Measurements from ENCODE around the gene PVALB.

The PVALB gene

GRCh38 chr22:36770513-36771231 lies 46.2 kb downstream of the PVALB start:
- DNase-seq: no peak

DNA sequence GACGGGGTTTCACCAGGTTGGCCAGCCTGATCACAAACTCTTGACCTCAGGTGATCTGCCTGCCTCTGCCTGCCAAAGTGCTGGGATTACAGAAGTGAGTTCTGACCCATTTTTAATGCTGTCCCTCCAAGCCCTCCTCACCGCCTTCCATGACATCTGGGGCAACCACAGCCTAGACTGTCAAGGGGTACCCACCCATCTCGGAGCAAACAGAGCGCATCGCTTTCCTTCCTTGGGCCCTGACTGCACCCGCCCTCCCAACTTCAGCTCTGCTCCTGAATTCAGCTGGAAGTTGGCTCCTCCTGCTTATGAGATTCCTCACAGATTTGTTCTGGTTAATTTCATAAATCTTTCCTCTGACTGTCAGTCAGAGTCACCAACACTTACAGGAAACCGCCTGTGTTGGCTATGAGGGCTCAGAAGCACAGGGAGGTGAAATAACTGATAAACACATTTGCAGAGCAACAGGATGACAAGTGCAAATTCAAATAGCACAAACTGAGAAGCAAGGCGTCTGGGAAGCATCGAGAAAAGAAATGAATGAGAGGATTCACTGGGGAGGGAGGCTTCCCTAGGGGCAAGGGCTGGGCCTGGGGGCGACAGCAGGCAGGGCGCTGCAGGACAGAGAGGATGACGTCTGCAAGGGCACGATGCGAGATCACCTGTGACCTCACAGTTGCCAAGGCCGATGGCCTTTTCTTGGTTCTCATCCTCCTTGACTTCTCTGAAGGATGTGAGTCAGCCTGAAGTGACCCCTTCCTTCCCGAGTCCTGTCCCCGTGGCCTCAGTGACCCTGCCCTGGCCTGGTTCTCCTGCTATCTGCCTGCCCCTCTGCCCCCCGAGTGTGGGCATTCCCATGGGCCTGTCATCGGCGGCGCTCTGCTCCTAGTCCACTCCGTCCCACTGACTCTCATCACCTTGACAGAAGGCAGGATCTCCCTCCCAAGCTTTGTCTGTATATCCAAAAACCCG lies 47.0 kb downstream of the PVALB start:
- no peak for DNase-seq

- no peak for DNase-seq
Measured at GRCh38 chr22:36768616-36769015, 48.2 kb downstream of the PVALB start.

DNA sequence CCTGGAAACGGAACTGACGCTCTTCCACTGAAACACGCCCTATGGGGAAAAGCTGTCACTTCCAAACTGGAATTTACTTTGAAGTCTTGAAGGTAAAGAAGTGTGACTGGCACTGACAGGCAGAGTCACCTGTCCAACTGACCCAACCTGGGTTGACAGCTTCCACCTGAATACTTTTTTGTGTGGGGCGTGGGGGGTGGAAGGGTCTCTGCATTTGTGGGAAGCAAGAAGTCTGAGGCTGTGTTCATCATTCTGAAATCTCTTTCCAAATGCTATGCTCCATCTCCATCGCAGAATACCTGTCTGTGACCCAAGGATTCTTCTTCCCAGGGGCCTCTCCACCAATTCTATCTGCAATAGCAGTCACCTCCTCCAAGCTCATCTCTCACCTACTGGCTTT lies 48.7 kb downstream of the PVALB start:
- no peak for DNase-seq

DNA sequence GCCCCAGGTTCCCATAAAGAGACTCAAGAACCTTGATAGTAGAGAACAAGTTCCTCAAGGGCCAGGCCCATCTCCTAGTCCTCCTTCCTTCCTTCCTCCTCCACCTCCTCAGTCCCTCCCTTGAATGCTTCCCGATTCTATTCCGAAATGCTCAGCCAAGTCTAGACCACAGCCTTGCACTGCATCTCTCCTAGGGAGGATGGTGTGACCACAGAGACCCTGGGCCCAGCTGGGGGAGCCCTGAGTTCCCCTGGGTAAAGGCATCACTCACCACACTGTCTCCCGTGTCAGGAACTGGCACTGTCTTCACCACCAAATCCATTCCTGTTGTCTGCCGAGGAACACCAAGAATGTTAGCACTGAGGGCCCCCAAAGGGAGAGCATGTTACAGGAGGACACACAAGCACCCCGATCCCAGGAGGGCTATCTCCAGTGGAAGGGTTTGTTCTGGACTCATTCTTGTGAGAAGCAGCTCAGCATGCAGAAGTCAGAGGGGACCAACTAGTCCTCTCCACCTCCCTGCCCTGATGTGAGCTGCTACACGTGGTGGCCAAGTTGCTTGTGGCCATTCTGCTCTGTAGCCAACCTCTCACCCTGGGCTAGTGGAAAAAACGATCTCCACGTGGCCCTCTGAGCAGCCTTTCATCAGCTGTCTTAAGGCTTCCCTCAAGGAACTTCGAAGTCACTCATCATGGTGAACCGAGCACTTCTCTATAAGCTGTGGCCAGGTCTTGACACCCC lies 49.6 kb downstream of the PVALB start:
- DNase-seq: no peak

- DNase-seq: no peak
Measured at GRCh38 chr22:36765943-36766450, 50.8 kb downstream of the PVALB start.

DNA sequence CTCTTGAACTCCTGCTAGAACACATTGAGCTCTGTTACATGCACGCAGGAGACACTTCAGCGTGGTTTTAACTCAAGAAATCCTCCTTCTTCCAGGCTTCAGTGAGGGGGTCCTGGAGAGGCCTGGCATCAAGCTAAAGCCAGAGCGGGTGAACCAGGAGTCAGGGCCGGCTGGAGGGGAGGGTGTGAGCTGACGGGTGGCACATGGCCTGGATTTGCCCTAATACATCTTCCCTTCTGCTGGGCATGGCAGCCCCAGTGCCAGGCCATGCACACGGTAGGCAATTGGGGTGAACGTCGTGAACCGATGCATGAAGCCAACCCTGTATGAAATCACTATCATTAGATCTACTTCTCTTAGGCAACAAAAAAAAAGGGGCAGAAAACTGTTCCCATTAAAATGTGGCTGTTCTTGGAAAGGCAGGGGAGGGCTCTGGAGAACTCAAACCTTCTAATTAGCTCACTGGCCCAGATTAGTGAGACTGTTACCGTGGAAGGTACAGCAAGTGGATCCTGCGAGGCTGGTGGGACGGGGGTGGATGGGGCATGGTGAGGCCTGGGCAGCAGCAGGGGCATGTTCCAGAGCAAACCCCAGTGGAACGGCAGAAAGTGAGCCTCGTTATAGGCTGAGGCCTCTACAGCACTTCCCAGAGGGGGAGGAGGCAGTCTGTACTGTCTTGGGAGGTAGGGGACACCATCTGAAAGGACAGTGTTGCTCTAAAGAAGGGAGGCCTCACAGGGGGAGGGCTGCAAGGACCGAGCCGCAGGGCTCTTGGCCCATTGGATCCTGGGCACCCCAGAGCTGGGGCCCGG lies 51.5 kb downstream of the PVALB start:
- DNase-seq: no peak

DNA sequence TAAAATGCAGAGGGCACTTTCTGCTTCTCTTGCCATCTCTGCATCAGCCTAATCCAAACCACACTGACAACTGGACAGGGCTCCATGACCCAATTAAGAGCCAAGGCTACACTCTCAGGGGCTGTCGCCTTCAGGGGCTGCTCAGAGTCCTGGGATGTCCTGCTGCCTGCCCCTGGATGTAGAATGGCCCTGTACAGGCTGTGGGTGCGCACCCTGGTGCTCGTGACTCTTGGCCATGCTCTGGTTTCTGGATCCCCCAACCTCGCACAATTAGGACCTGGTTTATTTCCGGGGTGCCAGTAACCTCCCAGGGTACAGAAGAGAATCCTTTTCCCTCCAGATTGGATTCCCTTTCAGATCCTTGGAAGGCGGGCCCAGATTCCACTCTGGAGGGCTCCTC lies 52.2 kb downstream of the PVALB start:
- DNase-seq: no peak

DNA sequence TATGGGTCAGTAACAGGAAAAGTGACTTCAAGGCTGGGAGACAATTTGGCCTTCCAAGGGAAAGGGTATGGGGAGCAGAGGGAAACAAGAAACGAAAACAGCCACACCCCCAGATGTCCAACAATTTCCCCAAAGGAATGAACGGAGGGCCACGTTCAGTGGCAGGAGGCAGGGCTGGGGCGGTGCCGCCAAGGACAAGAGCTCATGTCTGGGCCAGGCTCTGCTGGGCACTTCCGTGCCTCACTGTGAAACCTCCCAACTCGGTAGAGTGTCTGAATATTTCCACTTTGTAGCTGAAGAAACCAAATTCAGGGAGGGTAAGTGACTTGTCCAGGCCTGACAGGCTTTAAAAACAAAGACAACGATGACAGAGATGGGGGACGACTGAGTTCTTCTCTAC lies 52.8 kb downstream of the PVALB start:
- no peak for DNase-seq

GRCh38 chr22:36763576-36763975 lies 53.3 kb downstream of the PVALB start:
- DNase-seq: no peak

- DNase-seq: no peak
Measured at GRCh38 chr22:36762687-36763260, 54.1 kb downstream of the PVALB start.

DNA sequence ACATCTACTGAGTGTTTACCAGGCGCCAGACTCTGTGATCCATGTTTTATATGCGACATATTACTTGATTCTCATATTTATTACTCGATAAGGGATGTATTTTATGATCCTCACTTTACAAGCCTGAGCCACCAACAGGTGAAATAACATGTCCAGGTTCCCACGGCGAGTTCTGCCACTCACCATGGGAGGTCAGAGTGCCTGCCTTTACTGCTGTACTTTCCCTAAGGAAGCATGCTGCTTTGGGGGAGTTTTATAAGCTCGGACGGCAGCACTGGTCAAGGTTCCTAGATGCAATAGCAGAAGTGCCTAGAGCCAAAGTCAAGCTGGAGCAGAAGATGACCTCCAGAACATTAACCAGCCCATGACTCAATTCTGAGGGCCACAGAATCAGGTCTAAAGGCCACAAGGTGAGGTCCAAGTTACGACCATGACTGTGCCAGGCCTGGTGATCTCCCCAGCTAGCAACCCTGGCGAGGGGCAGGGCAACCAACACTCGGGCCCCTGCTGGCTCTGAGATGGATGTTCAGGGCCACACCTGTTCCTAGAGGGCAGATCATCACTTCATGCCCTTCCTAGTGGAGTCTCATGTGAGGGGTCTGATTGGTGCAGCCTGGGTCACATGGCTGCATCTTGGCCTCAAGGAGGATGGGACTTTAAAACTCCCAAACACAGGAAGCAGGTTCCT lies 55.1 kb downstream of the PVALB start:
- DNase-seq: no peak

DNA sequence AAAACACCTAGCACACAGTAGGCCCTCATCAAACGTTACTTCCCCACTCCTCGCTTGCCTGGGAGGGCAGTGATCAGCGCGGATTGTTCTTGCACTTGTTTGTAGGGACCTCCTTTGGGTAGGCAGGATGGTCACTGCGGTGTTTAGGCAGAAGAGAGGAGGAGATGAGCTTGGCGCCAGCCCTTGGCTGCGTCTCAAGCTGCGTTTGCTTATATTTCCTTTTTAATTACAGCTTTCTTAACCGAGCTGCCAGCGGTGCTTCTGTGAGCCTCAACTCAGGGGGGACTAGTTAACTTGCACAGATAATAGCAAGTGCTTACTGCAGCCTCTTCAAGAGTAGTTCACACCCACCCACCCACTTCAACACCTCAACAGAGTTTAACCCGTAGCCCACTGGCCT lies 56.0 kb downstream of the PVALB start:
- no peak for DNase-seq

DNA sequence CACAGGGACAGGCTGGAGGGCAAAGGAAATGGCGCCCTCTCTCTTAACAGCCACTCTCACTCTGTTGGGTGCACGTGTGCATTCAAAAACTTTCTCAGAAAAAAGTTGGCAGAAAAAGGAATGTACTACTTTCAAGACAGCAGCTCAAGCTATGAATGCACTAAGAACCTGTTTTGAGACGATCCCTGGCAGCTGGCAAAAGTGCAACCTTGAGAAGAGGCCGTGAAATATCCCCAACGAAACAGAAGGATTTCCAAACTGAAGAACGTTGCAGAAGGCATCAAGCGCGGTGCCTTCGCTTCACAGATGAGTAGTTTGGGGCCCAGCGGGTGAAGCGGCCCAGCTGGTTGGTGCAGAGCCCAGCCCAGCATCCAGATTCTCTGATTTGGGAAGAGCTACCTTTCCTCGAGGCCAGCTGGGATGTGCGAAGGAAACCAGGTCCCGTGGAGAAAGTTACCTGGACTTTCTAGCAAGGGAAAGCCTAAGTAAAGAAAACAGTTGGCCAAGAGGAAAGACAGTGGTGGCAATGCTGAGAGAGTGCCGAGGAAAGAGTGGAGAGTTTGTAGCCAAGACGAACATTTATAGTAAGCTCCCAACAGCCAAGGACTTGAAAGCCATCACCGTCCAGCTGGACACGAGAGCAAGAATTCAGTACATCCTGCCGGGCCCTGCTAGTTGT lies 57.2 kb downstream of the PVALB start:
- DNase-seq: no peak

GRCh38 chr22:36758792-36759271 lies 58.0 kb downstream of the PVALB start:
- no peak for DNase-seq

- DNase-seq: no peak
Measured at GRCh38 chr22:36757668-36758211, 59.1 kb downstream of the PVALB start.

DNA sequence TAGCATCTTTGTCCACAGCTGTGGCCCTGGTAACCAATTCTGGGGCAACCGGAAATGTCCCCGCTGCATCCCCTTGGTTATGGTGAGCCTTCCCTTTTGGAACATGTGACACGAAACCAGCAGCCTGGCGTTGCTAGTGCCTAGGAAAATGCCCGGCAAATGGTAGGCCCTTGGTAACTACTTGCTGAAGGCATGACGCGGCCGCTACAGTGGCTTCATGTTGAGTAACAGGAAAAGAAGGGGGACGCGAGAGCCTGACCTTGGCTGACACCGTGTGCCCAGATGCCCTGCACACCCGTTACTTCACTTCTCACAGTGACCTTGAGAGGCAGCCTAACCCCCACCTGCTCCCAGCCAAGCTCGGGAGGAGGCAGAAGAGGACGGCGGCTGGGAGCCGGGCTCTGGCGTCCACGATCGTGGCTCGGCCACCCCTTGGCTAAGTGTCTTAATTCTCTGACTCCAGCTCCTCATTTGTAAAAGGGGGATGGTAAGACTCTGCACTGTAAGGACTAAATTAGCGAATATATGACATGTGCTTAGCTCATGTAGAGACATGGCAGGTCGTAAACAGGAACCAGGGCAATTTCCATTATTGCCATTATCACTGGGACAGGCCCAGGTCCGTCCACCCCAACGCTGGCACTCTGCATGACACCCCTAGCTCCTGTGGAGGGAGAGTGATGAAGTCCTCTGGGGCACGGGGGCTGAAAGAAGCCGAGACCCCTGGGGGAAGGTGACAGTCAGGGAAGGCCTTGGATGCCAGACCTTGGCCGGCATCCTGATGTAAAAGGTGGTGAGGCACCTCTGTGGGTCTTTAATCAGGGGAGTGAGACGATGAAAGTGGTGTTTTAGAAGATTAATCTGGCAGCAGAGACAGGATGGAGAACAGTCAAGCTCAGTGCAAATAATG lies 59.8 kb downstream of the PVALB start:
- DNase-seq: no peak

GRCh38 chr22:36756031-36756430 lies 60.8 kb downstream of the PVALB start:
- DNase-seq: no peak

DNA sequence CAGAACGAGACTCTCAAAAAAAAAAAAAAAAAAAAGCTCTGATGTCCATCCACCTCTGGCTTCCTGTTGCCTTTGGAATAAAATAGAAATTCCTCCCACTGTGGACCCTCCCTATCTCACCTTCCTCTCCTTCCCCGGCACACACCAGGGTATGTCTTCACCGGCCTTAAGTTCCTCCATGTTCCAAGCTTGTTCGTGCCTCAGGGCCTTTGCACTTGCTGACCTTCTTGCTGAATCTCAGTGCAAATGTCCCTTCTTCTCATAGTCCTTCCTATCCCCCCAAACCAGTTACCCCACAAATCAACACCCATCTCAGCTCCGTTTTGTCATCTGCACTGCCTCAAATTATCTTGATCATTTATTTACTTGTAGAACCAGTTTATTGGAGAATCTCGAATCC lies 61.5 kb downstream of the PVALB start:
- DNase-seq: no peak
